ENCODE data around the gene DUSP12.

DUSP12 gene

GRCh38 chr1:161771161-161771560 is 21.6 kb downstream of the DUSP12 start:
- DNase-seq = no peak

GRCh38 chr1:161771973-161772372 is 22.4 kb downstream of the DUSP12 start:
- no peak for DNase-seq

- no peak for DNase-seq
Measured at GRCh38 chr1:161772397-161772796, 22.8 kb downstream of the DUSP12 start.

- DNase-seq = no peak
Measured at GRCh38 chr1:161773791-161774190, 24.2 kb downstream of the DUSP12 start.

- no peak for DNase-seq
Measured at GRCh38 chr1:161777261-161777660, 27.7 kb downstream of the DUSP12 start.

GRCh38 chr1:161778522-161778921 is 28.9 kb downstream of the DUSP12 start:
- no peak for DNase-seq

GRCh38 chr1:161779393-161779792 is 29.8 kb downstream of the DUSP12 start:
- no peak for DNase-seq

- DNase-seq = no peak
Measured at GRCh38 chr1:161781995-161782394, 32.4 kb downstream of the DUSP12 start.

GRCh38 chr1:161782886-161783285 is 33.3 kb downstream of the DUSP12 start:
- DNase-seq = no peak

GRCh38 chr1:161784968-161785367 is 35.4 kb downstream of the DUSP12 start:
- DNase-seq = no peak

GRCh38 chr1:161787355-161787754 is 37.8 kb downstream of the DUSP12 start:
- DNase-seq = no peak

- DNase-seq = no peak
Measured at GRCh38 chr1:161790587-161791317, 41.2 kb downstream of the DUSP12 start.

- DNase-seq = no peak
Measured at GRCh38 chr1:161791904-161792655, 42.5 kb downstream of the DUSP12 start.

GRCh38 chr1:161792740-161793139 is 43.2 kb downstream of the DUSP12 start:
- no peak for DNase-seq

GRCh38 chr1:161799792-161800191 is 50.2 kb downstream of the DUSP12 start:
- DNase-seq = no peak

- DNase-seq = no peak
Measured at GRCh38 chr1:161801955-161802354, 52.4 kb downstream of the DUSP12 start.

- no peak for DNase-seq
Measured at GRCh38 chr1:161803181-161803580, 53.6 kb downstream of the DUSP12 start.

GRCh38 chr1:161805399-161806197 is 56.0 kb downstream of the DUSP12 start:
- no peak for DNase-seq

All from T-helper 9 cell (primary cell).